Measurements from ENCODE around the gene WDFY4.
A peak's percentile ranks its signal among the peaks of the same experiment; 100 is the strongest.

Gene WDFY4

GRCh38 chr10:48926255-48926654, 241.6 kb downstream of the WDFY4 start:
- DNase-seq = no peak

DNA sequence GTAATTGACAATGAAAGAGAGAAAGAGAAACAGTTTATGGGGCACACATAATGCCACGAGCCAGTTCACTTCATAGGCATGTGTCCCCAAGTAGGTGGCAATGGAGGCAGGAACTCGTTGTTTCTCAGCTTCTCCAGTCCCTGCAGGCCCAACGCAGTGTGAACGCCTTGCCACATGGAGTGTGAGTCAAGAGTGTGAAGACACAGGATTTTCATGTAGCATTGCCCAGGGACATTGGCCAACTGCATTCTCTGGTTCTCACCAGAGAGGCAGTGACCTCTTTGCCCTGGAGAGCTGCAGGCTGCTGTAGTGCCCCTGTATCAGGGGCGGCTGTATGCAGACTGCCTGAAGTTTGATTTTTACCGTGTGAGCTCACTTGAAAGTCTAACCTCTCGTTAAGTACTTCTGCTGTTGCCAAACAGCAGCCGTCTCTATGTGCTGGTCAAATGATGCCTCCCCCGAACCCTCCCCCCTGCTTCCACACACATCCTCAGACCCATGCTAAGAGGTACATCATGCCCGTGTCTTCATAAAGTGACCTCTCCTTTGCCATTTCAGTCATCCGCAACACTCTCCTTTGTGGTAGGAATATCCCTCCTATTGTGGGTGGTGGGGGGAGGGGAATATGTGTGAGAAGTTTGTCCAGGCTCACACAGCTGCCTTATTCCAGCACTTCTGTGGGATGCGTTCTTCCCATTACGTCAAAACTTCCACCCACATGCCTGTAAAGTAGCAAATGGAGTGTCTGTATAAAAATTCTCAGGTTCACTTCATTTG, 242.3 kb downstream of the WDFY4 start:
- no peak for DNase-seq

DNA sequence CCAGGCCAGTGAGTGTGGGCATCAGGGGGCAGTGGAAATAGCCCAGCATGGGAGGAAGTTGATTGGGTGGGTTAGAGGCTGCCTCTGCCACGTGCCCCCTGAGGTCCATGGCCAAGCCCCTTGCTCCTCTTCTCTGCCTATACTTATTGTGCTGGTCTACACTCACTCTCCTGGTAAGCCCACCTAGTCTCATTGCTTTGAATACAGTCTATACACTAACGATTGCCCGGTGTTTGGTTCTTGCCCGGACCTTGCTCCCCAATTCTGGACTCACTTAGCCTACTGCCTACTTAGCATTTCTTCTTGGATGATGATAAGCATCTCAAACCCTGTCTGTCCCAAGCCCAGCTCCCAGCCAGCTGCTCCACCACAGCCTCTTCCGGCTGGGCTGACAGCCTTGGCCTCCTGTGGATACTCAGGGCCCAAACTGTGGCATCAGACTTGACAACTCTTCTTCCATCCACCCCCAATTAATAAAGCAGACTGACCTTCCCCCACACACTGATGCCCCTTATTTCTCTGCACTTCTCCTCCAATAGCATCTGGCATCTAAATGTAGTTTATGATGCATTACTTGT, 244.8 kb downstream of the WDFY4 start:
- DNase-seq = no peak

DNA sequence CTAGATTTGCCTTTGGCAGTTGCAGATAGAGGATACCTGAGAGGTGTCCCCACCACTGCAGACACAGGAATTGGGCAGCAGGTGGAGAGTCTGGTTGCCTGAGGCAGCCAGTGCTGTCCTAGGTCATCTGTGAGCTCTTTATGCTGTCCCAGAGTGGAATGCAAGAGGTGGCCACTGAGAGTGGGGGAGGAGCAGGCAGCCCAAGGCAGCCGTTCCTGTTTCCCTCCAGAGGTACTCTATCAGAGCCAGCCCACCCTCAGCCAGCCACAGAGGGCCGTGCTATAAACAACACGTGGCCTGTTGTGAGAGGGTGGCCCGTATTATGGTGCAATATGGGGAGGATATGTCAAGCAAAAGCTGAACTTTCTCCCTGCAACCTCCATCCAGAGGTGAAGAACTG, 246.5 kb downstream of the WDFY4 start:
- no peak for DNase-seq

DNA sequence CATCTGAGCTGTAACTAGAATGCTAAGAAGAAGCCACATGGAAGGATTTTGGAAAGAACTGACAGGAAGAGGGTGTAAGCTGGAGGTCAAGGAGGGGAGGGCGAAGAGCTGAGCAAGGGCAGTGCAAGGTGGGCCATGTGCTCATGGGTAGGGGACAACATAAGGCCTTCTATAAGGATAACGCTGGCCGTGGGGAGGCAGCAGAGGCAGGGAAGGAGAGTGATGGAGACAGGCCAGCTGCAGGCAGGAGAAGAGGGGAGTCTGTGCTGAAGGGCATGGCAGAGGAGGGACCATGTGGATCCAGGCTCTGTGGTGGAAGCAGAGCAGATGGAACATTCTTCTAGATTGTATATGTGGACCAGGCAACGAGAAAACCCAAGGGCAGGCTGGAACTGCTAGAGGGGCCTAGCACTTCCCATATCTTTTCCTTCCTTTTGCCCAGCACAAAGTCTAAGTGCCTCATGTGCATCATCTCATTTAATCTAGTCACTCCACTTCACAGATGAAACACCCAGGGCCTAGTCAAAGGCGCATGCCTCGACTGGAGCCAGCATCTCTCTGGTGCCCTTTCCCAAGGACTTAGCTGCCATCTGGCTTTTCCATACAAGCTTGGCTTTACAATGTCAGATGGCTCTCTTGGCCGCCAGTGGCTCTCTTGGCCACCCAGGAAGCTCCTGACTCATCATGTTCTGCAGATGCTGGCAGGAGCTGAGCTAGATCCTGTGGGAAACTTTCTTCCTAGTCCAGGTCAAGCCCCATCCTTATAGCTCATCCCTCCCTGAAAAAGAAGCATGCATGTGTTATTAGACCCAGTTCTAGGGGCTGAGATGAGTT, 248.4 kb downstream of the WDFY4 start:
- DNase-seq = no peak

DNA sequence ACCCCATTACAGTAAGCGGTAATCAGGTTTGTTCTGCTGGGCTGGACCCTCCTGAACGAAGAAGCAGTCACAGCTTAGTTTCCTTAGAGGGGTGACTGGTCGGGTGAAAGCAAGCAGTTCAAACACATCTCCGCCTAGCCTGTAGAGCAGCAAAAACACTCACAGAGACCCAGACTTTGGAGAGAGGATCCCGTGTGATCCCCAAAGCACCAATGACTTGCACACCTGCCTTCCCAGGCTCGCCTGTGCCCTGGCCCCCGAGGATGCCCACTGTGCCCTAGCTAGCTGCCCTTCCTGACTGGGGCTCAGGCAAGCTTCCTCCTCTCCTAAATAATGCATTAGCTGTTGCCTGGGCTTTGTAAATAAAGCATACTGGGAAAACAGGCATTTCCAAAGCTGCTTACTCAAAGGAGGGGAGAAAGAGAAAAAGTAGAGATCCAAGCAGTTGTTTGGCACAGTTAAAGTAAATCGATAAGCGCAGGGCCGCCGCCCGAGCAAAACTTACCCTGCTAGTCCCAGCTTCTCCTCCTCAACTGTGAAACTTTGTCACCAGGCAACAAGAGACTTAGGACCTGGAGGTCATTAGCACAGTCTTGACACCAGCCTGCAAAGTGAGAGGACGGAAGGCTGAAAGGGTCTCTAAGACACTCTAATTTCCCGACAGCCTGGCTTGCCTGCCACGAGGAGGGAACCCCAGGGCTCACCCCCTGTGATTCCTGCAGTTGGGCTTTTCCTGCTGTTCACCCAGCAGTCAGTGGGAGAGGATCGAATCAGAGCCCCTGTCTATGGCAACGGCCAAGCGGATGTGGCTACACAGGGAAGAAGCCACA, 250.2 kb downstream of the WDFY4 start:
- peak; percentile 11 to 29 for DNase-seq

- DNase-seq = peak in 1 of 2 experiments; percentile 32
Observed at GRCh38 chr10:48935577-48935976, 250.9 kb downstream of the WDFY4 start.

DNA sequence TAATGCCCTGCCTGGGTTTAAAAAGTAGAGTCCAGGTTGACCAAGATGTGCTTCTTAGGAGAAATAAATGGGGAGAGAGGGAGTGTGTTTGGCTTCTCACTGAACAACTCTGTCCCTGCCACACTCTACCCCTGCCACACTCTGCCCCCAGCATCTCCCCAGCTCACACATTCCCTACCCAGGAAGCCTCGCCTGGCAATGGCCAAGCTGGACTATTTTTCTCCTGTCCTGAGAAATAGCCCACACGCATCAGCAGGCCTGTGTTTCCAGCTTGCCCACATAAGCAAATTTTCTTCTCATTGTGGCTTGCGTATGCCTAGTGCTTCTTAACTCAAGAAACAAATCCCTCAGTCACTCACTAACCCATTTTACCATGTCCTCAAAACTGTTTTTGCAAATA, 253.1 kb downstream of the WDFY4 start:
- DNase-seq = no peak

GRCh38 chr10:48938281-48938680, 253.6 kb downstream of the WDFY4 start:
- no peak for DNase-seq

DNA sequence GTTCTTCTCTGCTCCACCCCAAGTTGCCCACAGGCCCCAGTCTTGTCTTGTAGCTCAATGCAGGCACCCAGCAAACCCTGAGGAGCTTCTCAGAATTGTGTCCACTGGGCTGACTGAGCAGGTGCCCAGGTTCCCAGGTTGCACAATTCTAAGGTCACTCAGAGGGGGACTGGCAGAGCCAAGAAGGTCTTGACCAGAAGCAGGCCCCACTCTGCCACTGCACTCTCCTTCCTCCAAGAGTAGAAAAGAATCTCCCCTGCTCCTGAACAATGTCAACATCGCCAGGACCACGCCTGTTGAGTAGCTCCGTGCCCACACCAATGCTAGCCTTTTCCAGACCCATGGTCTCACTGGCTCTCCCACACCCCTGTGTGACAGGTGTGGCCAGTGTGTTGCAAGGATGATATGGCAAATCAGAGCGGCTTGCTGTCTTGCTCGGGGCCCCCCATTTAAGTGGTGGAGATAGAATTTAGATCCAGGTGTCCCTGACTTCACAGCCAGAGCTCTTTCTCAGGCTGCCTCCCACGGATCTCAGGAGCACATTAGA, 254.4 kb downstream of the WDFY4 start:
- DNase-seq = no peak

- DNase-seq = no peak
Observed at GRCh38 chr10:48939790-48940325, 255.2 kb downstream of the WDFY4 start, which contains the start of gene LRRC18. Gene LRRC18 (minus strand): TSS chr10:48939840. CDS start chr10:48914155, 25,685 bp downstream.

GRCh38 chr10:48940372-48940771, 255.7 kb downstream of the WDFY4 start:
- DNase-seq = no peak

DNA sequence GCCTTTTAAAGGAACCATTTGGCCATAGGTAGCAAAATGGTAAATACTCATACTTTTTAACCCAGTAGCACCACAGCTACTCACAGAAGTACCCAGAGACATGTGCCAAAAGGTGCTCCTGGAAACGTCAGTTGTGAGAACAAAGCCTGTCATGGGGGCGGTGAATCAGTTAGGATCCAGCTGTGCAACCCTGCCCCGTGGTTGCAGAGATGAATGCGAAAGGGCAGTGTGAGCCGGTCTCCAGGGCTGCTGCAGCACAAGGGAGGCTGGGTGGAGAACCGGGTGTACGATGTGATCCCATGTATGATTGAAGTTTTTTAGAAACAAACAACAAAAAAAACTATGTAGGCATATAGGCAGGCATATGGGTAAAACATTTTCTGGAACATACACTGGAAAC, 256.3 kb downstream of the WDFY4 start:
- DNase-seq = no peak

GRCh38 chr10:48941427-48942075, 256.9 kb downstream of the WDFY4 start:
- no peak for DNase-seq

GRCh38 chr10:48943096-48943495, 258.4 kb downstream of the WDFY4 start:
- DNase-seq = no peak

DNA sequence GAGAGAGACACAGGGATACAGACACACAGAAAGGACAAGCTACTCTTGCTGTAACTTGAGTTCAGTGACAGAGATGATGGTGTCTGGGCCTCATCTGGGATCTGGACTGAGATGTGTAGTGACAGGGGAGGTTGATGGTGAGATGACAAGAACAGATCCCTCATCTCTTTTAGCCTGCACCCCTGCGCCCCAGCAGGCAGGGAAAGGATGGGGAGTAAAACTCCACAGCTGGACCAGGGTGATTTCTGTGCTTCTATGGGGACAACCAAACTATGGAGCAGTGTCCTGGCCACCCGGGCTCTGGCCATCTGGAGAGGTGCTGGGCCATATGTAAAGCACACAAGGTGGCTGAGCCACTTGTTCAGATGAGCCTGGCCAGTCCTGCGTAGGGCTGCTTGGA, 259.5 kb downstream of the WDFY4 start:
- no peak for DNase-seq

DNA sequence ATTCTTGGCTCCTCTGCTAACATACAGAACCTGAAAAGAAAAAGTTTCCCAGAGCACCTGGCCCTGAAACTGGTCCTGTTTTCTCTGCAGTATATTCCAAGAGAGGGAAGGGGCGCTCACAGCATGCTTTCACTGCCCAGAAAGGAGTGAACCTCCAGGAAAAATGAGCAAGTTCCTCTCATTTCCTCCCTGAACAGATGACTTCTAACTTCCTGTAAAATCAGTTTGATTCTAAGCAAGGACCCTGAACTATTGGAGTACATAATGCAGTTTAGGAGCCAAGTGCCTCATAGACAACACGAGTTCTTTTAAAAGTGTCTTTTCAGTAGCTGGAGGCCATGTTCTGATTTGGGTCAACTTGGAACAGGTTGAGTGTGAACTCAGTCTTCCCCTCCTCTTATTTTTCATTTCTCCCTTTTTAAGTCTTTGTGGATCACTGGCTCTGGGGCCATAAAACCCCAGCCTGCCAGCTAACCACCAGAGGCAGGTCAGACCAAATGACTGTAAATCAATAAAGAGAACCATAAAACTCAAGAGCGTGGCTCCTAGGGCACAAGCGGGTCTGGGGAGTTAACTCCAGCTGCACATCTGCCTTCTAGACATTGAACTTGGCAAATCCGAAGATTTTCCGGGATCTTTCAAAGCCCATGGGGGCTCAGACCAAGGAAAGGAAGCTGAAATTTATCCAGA, 260.9 kb downstream of the WDFY4 start:
- no peak for DNase-seq

DNA sequence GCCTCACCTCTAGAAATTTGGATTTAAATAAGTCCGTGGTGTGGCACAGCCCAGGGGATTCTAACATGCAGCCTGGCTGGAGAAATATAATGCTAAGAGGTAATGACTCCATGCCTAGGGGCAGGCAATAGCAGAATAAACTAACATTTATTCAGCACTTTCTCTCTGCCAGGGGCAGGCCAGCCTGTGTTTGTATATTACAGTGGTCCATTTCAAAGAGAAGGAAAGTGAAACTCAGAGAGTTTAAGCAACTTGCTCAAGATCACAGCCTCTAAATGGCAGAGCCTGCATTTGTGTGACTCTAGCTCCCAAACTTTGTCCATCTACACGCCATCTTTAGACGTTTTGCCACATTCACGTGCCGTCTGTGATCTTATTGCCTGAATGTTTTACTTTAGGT, 261.7 kb downstream of the WDFY4 start:
- DNase-seq = no peak

- no peak for DNase-seq
Observed at GRCh38 chr10:48946891-48947500, 262.3 kb downstream of the WDFY4 start.

DNA sequence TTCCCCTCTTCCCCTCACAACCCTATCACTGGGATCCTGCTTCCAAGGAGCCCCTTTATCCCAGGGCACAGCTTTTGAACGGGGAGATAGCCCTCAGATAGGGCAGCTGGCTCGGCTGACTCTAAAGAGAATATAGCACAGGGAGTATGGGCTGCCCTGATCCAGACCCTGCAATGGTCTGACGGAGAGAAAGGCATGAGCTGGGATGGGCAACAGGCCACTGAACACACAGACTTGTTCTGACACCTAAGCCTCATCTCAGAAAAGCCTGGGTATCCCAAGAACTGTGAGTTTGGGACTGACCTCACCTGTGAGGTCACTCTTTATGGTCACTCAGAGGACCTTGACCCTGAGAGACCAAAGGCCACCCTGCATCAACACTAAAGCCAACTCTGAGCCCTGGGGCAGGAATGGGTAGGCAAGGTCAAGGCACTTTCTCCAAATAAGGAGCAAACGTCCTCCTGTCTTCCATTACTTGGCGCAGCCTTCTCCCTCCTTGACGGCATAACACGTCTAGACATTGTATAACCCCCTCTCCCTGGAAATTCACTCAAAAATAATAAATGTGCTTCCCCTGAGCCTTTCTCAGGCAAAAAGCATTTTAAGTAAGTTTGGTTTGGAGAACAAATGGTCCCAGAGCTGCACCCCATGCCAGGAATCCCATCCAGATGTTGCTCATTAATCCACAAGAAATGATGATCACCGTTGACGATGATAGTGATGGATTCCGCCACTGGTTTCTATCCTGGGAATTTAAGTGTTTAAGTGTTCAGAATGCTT, 263.2 kb downstream of the WDFY4 start:
- no peak for DNase-seq

Data from NCI-H2081 (cell line).